ENCODE measurements around the gene MTERF1. TPM values are rescaled to one million over a fixed set of nuclear protein-coding genes. Genes with fewer than 3 reads are reported as not detected.

The MTERF1 gene
- total and polyA plus RNA-seq, 9 of the 15 experiments (the other 6 are each of a cell fraction or from before 2014, with no cell fraction given) = 15.7 to 49.2 (median 29.1) TPM

DNA sequence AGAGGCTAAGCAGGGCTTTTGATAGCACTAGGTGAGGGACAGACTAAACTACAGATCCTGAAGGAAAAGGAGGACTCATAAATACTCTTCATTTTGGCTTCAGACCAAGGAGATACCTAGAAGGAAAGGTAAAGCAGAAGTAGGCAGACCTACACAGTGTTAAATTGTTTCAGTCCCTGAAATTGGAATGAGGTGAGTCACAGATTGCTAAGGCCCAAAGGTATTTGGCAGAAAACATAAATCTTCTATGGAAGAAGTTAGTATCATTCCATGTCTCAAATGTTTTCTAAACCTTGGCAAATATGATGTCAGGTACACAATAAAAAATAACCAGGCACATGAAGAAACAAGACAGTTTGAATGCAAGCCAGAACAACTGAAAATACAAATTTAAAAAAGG lies 30.0 kb downstream of the MTERF1 start (continued):
- no peak for TF ChIP-seq HMBOX1 (IDR thresholded peaks at IDR 0.05)
- no peak for TF ChIP-seq PRMT5 (CRISPR knock-in tag; IDR thresholded peaks at IDR 0.05)
- TF ChIP-seq BRF2 (IDR thresholded peaks at IDR 0.05; ENCODE audit: borderline replicate concordance, insufficient read depth, insufficient read length) = no peak
- TF ChIP-seq CREB3L1 (IDR thresholded peaks at IDR 0.05; ENCODE audit: borderline replicate concordance, low read depth) = no peak
- no peak for TF ChIP-seq ZNF75A (CRISPR knock-in tag; IDR thresholded peaks at IDR 0.05)
- TF ChIP-seq ZFP91 (CRISPR knock-in tag; IDR thresholded peaks at IDR 0.05) = no peak
- TF ChIP-seq SUPT5H (IDR thresholded peaks at IDR 0.05) = no peak
- TF ChIP-seq, protein P1, sequence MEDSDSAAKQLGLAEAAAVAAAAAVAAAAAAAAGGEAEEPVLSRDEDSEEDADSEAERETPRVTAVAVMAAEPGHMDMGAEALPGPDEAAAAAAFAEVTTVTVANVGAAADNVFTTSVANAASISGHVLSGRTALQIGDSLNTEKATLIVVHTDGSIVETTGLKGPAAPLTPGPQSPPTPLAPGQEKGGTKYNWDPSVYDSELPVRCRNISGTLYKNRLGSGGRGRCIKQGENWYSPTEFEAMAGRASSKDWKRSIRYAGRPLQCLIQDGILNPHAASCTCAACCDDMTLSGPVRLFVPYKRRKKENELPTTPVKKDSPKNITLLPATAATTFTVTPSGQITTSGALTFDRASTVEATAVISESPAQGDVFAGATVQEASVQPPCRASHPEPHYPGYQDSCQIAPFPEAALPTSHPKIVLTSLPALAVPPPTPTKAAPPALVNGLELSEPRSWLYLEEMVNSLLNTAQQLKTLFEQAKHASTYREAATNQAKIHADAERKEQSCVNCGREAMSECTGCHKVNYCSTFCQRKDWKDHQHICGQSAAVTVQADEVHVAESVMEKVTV (CRISPR knock-in tag; IDR thresholded peaks at IDR 0.05) = no peak
- no peak for TF ChIP-seq SMAD2 (IDR thresholded peaks at IDR 0.05; ENCODE audit: low read depth, low read length)

All from K562 (cell line).